ENCODE data around the gene CARS1. TPM values are rescaled to one million over a fixed set of nuclear protein-coding genes. Genes with fewer than 3 reads are reported as not detected.

CARS1 gene
- total RNA-seq, 1 donor from 2014 or later, result 59.2 TPM

DNA sequence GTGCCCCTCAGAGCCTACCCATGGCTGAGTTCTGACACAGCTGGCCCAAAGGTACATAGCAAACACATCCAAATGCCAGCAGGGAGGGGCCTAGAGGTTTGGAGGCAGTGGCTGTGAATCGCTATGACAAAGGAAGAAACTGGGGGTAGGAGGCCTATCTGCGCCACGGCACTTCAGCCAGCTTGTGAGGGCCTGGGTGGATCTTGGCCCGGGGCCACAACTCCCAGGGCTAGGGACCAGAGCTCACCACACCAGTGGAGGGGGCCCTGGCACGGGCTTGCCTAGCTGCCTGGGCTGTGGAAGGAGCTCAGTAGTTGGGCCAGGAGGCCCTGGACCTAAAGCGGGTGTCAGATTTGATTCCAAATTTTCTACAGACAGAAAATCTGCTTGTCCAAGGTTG, 55.7 kb downstream of the CARS1 start:
- Mint-ChIP-seq H3K4me3 (no peak overlapping the region), H3K36me3 (ENCODE audit: low read depth) (peaks cover 4% of the 10 kb centered on the region), H3K27ac (ENCODE audit: unreplicated experiment) (no peak overlapping the region), H3K9me3 (no peaks in the 10 kb centered on the region), H3K27me3 (ENCODE audit: low read depth) (no peaks in the 10 kb centered on the region), H3K4me1 (no peaks in the 10 kb centered on the region)
- no peak for DNase-seq (ENCODE audit: low read depth, low spot score)
- TF ChIP-seq, protein P1, sequence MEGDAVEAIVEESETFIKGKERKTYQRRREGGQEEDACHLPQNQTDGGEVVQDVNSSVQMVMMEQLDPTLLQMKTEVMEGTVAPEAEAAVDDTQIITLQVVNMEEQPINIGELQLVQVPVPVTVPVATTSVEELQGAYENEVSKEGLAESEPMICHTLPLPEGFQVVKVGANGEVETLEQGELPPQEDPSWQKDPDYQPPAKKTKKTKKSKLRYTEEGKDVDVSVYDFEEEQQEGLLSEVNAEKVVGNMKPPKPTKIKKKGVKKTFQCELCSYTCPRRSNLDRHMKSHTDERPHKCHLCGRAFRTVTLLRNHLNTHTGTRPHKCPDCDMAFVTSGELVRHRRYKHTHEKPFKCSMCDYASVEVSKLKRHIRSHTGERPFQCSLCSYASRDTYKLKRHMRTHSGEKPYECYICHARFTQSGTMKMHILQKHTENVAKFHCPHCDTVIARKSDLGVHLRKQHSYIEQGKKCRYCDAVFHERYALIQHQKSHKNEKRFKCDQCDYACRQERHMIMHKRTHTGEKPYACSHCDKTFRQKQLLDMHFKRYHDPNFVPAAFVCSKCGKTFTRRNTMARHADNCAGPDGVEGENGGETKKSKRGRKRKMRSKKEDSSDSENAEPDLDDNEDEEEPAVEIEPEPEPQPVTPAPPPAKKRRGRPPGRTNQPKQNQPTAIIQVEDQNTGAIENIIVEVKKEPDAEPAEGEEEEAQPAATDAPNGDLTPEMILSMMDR (conservative IDR thresholded peaks at IDR 0.05), result no peak

DNA sequence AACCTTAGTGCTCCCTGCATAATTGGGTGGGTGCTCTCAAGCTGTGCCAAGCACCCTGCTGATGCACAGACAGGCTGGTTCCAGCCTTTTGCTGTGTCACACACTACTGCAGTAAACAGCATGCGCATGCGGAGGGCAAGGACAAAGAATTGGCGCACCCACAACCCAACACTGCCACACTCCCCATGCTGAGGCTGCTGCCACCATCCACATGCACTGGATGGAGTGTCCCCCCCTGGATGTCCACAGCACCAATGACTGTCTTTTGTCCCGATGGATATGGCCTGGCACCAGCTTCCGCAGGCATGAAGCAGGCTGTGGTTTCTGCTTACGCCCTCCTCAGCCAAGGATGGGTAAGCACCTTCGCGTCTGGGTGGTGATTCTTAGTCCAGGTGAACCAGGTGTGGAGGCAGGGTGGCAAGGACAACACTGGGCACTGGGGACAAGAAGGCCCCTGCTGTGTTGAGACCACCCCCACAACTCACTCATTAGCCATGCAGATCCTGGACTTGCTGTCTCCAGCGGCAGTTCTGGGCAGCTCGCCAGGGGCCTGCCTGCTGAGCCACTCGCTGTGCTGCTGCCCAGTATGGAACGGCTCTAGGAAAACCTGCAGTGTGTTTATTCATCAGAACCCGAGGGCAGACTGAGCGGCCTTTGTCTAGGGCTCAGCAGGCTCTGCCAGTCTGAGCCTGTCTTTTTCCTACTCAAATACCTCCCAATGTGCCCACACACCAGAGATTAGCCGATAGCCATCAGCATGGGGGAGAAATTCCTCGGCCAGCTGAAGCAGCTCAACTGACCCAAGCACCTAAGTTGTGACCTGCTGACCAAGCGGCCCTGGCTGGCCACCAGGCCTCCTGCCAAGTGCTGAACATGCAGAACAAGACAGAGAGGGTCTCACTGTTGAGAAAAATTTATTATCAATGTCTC, 56.9 kb downstream of the CARS1 start:
- no peaks in the 10 kb centered on the region for H3K27me3 Mint-ChIP-seq (ENCODE audit: low read depth)
- no peaks in the 10 kb centered on the region for H3K9me3 Mint-ChIP-seq
- no peak overlapping the region for H3K27ac Mint-ChIP-seq (ENCODE audit: unreplicated experiment)
- DNase-seq (ENCODE audit: low read depth, low spot score), result no peak
- no peak overlapping the region for H3K4me3 Mint-ChIP-seq
- no peaks in the 10 kb centered on the region for H3K4me1 Mint-ChIP-seq
- H3K36me3 Mint-ChIP-seq (ENCODE audit: low read depth), result peaks cover 4% of the 10 kb centered on the region
- TF ChIP-seq, protein P1 (conservative IDR thresholded peaks at IDR 0.05), result no peak

DNA sequence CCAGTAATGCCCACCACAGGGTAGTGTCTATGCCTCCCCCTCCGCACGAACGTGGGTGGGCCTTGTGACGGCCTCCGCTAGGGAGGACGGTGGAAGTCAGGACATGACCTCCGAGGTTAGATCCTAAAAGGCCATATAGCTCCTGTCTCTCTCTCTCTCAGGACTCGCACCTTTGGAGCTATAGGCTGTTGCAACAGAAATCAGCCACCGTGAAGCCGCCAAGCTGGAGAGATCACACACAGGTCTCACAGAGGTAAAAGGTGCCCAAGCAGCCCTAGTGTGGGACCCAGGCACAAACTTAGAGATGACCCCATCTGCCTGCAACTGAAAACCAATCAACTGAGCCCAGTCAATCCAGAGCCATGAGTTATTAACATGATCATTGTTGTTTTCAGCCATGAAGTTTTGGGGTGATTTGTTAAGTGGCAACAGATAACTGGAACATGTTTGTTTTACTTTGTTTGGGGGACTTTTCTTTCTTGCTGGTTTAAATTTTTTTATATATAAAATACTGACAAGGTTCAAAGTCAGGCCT, 57.7 kb downstream of the CARS1 start:
- no peaks in the 10 kb centered on the region for H3K27me3 Mint-ChIP-seq (ENCODE audit: low read depth)
- H3K36me3 Mint-ChIP-seq (ENCODE audit: low read depth), result peaks cover 4% of the 10 kb centered on the region

DNA sequence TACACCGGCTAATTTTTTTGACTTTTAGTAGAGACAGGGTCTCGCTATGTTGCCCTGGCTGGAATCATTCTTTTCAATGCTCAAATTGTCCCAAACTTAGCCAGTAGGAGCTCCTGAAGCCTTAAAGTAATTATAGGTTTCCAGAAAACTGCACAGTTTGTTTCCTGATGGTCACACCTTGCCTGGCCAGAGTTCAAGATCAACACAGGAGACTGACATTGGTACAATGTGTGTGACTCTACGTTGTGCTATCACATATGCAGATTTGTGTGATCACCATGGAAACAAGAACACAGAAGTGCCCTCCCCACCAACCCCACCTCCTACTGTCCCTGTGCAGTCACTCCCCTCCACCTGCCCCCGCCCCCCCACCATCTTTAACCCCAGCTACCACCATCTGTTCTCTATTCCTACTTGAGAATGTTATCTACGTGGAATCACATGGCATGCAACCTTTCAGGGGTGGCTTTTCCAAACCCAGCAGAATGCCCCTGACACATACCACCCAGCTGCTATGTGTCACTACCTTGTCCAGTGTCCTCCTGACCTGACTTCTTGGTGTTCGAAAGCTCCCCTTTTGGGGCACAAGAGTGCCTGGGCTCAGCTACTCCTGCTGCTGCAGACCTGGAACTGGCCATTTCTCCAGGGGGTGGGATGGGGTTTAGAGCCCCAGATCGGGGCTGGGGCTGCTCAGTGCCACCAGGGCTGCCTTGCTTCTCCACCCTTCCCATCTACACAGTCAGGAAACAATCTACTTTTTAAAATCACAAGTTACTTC, 59.0 kb downstream of the CARS1 start:
- DNase-seq (ENCODE audit: low read depth, low spot score), result no peak
- H3K36me3 Mint-ChIP-seq (ENCODE audit: low read depth), result peaks cover 4% of the 10 kb centered on the region
- H3K9me3 Mint-ChIP-seq, result no peaks in the 10 kb centered on the region
- H3K4me3 Mint-ChIP-seq, result peak overlapping the region; percentile 23
- TF ChIP-seq, protein P1 (conservative IDR thresholded peaks at IDR 0.05), result no peak
- no peak overlapping the region for H3K27ac Mint-ChIP-seq (ENCODE audit: unreplicated experiment)
- no peaks in the 10 kb centered on the region for H3K27me3 Mint-ChIP-seq (ENCODE audit: low read depth)
- H3K4me1 Mint-ChIP-seq, result peaks cover 3% of the 10 kb centered on the region

More for the DNA sequence above, 57.7 kb downstream of the CARS1 start:
- DNase-seq (ENCODE audit: low read depth, low spot score), result no peak
- Mint-ChIP-seq H3K4me1 (peaks cover 1% of the 10 kb centered on the region), H3K27ac (ENCODE audit: unreplicated experiment) (no peak overlapping the region), H3K9me3 (no peaks in the 10 kb centered on the region), H3K4me3 (no peak overlapping the region)
- TF ChIP-seq, protein P1 (conservative IDR thresholded peaks at IDR 0.05), result no peak

DNA sequence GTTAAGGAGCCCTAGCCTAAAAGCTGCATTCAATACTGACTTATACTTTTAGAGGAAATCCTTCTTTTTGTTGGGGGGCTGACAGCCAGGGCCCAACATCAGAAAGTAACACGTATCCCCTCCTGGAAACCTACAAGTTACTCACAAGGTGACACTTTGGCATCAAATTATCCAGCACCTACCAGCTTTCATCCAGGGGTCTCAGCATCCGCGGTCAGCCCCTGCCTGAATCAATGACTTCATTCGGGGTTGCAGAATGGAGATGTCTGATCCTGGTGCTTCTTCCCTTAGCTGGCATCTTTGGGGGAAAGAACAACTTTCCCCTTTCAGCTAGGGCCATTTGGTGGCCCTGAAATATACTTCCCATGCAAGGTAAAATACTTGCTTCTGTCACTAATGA, 59.8 kb downstream of the CARS1 start:
- TF ChIP-seq, protein P1 (conservative IDR thresholded peaks at IDR 0.05), result no peak
- H3K4me1 Mint-ChIP-seq, result peaks cover 3% of the 10 kb centered on the region
- peaks cover 4% of the 10 kb centered on the region for H3K36me3 Mint-ChIP-seq (ENCODE audit: low read depth)
- no peak for DNase-seq (ENCODE audit: low read depth, low spot score)
- H3K27me3 Mint-ChIP-seq (ENCODE audit: low read depth), result no peaks in the 10 kb centered on the region
- H3K27ac Mint-ChIP-seq (ENCODE audit: unreplicated experiment), result no peak overlapping the region
- no peaks in the 10 kb centered on the region for H3K9me3 Mint-ChIP-seq
- H3K4me3 Mint-ChIP-seq, result no peak overlapping the region
